ENCODE data around the gene GPR176. TPM values are rescaled to one million over a fixed set of nuclear protein-coding genes. Genes with fewer than 3 reads are reported as not detected.

The GPR176 gene
- polyA plus RNA-seq, 4 donors: 14.2 to 17.7 (median 15.1) TPM

- peak in 3 of 4 donors; percentile 48 to 51 (median 48) for DNase-seq (ENCODE audit: low read depth in 4 of 4, low spot score in 3 of 4)
Measured at GRCh38 chr15:39786447-39787056, 133.5 kb downstream of the GPR176 start.

- DNase-seq (ENCODE audit: low read depth in 4 of 4, low spot score in 3 of 4): no peak
Measured at GRCh38 chr15:39785841-39786240, 134.2 kb downstream of the GPR176 start.

DNA sequence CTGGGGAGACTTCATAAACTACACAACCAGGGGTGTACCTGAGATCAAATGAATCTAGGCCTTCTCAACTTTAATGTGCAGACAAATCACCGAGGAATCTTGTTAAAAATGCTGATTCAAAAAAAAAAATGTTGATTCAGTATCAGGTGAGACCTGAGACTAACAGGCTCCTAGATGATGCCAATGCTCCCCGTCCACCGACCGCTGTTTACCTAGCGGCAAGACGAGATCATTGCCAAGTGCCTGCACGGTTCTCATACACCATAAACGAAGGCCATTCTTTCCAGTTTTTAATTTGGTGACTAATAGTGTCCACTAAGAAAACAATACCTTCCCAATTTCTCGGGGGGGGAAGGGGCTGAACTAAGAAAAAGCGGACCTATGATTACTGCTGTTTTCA is 134.9 kb downstream of the GPR176 start:
- no peak for DNase-seq (ENCODE audit: low read depth in 4 of 4, low spot score in 3 of 4)

DNA sequence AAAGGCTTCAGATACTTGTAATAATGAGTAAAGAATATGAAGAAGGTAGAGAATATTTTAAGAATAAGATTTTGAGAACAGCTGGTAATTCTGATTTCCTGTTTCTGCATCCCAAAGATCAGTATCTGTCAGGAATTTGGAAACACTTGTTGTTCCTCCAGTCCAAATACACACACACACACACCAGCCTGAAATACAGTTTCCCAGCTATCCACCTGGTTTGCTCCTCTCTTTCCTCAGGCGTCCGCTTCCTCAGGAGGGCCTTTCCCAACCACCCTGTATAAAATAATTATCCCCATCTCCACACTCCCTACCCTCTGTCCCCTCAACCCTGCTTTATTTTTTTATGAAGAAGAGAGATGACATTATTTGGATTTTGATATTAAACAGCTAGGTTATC is 135.4 kb downstream of the GPR176 start:
- DNase-seq (ENCODE audit: low read depth in 4 of 4, low spot score in 3 of 4): no peak

- DNase-seq (ENCODE audit: low read depth in 4 of 4, low spot score in 3 of 4): no peak
Measured at GRCh38 chr15:39784125-39784524, 135.9 kb downstream of the GPR176 start.

DNA sequence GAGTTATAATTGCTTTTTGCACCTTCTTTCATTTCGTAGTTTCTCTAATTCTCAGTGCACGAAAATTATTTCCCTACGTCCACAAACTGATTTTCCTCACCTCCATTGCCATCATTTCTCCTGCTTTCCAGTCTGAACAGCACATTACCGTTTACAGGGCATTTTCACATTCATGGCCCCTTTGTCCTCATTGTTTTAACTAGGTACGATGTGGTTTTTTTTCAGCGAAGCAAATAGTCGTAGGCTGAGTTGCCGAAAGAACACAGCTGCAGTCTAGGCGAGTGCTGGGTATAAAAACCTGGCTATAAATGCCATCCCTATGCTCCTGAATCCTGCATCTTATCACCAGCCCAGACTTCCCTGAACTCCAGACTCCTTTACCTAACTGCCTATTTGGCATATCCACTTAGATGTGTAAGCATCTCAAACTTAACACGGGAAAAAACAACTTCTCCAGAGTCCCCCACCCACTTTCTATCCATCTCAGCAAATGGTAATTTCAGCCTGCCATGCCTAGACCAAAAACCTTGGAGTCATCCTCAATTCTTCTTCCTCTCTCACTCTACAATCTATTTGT is 136.7 kb downstream of the GPR176 start:
- no peak for DNase-seq (ENCODE audit: low read depth in 4 of 4, low spot score in 3 of 4)

GRCh38 chr15:39782441-39783138 is 137.5 kb downstream of the GPR176 start, which contains the start of gene FSIP1:
Gene FSIP1, minus strand, starts transcription at chr15:39782841. Its CDS starts 6,317 bp downstream, at chr15:39776524.
- DNase-seq (ENCODE audit: low read depth in 4 of 4, low spot score in 3 of 4): peak; percentile 90 to 94 (median 92)

GRCh38 chr15:39781967-39782302 is 138.1 kb downstream of the GPR176 start:
- no peak for DNase-seq (ENCODE audit: low read depth in 4 of 4, low spot score in 3 of 4)

DNA sequence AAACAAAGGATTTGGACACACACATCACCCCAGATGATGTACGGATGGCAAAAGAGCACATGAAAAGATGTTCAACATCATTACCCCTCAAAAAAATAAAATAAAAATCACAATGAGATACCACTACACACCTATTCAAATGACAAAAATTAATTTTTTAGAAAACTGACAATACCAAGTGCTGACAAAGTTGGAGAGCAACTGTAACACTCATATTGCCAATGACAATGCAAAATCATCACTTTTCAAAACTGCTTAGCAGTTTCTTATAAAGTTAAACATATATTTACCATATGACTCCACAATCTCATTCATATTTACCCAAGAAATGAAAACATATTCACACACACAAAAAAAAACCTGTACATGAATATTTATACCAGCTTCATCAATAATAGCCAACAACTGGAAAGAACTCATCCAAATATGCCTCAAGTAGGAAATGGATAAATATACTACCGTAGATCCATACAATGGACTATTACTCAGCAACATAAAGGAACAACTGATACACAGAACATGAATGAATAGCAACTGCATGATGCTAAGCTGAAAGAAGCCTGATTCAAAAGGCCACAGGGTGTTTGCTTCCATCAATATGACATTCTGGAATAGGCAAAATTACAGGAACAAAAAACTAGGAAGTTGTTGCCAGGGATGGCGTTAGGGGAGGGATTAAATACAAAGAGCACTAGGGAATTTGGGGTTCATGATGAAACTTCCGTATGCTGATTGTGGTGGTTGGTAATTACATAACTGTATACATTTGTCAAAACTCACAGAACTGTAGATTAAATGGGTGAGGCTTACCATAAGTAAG is 138.7 kb downstream of the GPR176 start:
- DNase-seq (ENCODE audit: low read depth in 4 of 4, low spot score in 3 of 4): no peak

- DNase-seq (ENCODE audit: low read depth in 4 of 4, low spot score in 3 of 4): peak in 3 of 4 donors; percentile 36 to 41 (median 40)
Measured at GRCh38 chr15:39778021-39778420, 142.0 kb downstream of the GPR176 start.

DNA sequence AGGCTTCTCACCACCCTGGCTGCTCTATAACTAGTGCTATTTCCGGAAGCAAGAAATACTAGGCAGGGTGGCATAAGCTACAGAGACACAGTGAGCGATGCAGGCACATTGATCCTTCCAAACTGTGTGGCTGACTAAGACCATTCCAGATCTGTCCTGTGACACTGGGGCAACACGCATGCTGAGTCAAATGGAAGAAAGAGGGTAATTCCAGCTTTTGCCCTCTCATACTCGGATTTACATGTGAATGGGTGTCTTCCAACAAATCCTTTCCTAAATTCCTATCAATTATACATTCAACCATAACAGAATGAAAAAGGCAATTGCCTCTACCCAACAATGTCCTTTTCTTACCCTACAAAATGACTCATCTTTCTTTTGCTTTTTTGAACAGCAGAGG is 142.6 kb downstream of the GPR176 start:
- DNase-seq (ENCODE audit: low read depth in 4 of 4, low spot score in 3 of 4): no peak

GRCh38 chr15:39776068-39776467 is 144.0 kb downstream of the GPR176 start:
- DNase-seq (ENCODE audit: low read depth in 4 of 4, low spot score in 3 of 4): no peak

DNA sequence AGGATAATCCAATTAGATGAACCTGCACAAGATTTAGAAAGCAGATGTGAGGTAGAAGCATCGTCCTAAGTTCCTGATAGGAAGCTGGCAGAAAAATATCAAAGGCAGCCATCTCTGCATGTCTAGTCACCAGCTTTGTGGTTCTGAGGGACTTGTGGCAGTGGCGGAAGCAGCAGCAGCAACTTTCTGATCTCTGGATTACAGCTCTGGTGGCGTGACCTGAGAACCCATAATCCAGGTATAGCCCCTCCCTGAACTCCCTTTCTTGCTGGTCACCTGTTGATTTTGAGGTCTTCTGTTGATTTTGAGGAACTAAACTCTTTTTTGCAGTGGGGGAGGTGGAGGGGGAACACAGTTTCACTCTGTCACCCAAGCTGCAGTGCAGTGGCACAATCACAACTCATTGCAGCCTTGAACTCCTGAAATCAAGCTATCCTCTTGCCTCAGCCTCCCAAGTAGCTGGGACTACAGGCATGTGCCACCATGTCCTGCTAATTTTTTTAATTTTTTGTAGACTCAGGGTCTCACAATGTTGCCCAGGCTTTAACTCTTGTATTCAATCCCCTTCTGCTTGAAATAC is 145.3 kb downstream of the GPR176 start:
- no peak for DNase-seq (ENCODE audit: low read depth in 4 of 4, low spot score in 3 of 4)

DNA sequence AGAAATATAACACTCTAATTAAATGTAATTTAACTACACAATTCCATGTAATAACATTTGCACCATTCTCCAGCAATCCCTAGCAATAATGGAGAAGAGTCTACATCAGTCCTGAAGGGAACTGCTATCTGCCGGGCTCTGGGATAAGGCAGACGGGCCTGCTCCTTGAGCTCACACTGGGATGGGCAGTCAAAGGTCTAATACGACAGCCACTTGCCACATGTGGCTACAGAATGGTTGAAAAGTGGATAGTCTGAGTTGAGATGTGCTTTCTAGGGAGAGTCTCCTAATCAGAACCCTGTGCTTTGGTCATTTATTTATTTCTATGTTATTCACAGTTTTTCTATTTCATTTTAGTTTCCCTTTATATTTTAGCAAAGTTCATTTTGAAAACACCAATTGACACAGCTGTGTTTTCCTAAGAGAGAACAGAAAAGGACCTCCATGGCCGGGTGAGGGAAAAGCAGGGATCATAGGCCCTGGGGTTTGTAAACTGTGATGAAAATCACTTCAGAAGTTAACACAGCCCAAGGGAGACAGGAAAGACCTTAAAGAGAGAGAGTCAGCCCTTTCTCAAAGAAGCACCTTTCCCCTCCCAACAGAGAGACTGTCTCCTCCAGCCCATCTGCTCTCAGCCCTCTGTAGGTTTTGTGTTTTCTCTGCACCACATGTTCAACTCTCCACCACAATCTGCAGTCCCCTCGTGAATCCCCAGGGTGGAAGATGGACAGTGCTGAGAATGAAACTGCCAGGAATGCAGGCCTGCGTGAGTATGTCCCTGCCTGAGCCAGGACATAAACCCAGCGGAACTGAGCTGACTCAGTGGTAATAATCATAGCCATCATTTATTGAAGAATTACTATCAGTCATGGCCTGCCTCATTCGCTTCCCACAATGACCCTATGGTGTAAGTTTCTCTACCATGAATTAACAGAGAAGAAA is 149.0 kb downstream of the GPR176 start:
- DNase-seq (ENCODE audit: low read depth in 4 of 4, low spot score in 3 of 4): no peak

GRCh38 chr15:39767921-39768320 is 152.1 kb downstream of the GPR176 start:
- no peak for DNase-seq (ENCODE audit: low read depth in 4 of 4, low spot score in 3 of 4)

GRCh38 chr15:39761006-39761405 is 159.1 kb downstream of the GPR176 start:
- DNase-seq (ENCODE audit: low read depth in 4 of 4, low spot score in 3 of 4): no peak

DNA sequence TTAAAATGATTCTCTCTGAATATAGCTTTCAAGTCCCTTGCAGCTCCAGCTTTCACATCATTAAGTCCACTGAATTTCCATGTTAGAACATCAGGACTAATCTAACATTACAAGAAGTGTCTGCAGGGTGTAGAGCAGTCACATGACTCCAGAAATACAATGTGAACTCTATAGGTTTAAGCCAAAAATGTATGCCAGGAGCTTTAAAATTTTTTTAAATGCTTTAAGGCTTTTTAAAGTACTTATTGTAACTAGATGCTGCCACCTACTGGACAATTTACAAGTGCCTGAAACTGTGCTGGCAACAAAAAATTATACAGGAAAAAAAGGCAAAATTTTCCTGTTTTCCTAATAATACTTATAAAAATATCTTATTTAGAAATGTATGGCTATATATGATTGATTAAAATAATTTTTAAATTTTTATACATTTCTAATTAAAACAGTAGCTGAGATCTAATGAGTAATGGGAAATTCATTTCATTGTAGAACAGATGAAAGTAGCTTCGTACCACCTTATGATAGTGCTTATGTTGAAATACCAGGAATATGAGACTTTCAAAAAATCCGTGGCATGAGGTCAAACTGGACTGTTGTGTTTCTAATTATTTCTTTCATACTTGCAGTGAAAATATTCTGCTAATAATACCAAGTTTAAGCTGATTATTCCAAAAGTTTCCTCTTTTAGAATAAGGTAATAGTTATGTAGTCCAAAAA is 163.1 kb downstream of the GPR176 start:
- DNase-seq (ENCODE audit: low read depth in 4 of 4, low spot score in 3 of 4): peak; percentile 41 to 72 (median 50)

- no peak for DNase-seq (ENCODE audit: low read depth in 4 of 4, low spot score in 3 of 4)
Measured at GRCh38 chr15:39752991-39753390, 167.1 kb downstream of the GPR176 start.

DNA sequence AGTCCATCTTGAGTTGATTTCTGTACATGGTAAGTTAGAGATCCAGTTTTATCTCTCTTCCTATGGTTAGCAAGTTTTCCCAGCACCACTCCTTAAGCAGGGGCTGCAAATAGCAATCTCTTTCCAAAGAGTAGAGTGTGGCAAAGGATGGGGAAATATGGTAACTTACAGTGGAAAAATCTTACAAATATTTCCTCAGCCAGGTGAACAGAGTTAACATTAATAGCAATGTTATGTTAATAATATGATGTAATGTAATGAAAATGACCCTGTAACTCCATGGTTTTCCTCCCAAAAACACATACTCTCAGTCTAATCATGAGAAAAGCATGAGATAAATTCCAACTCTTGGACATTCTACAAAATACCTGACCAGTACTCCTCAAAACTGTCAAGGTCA is 167.8 kb downstream of the GPR176 start:
- no peak for DNase-seq (ENCODE audit: low read depth in 4 of 4, low spot score in 3 of 4)
